CD4-positive, alpha-beta T cell treated with Interferon alpha-2 for 1 hour (primary cell): Measurements from ENCODE around the gene MUS81.
"Not testable (repeated sequence)": the region's sequence is repeated elsewhere in the genome, so short reads cannot be mapped to it uniquely, and the experiment has no call there.

Experiments used
- DNase-seq, 2 donors: peaks; one replicate each; pipeline ENCODE4 v3.0.0-alpha.2; 2020 to 2022

The MUS81 gene

GRCh38 chr11:65847746-65848145 lies 12.5 kb upstream of the MUS81 start:
- DNase-seq, result no peak

GRCh38 chr11:65848693-65849092 lies 11.5 kb upstream of the MUS81 start:
- DNase-seq, result not testable (repeated sequence)

DNA sequence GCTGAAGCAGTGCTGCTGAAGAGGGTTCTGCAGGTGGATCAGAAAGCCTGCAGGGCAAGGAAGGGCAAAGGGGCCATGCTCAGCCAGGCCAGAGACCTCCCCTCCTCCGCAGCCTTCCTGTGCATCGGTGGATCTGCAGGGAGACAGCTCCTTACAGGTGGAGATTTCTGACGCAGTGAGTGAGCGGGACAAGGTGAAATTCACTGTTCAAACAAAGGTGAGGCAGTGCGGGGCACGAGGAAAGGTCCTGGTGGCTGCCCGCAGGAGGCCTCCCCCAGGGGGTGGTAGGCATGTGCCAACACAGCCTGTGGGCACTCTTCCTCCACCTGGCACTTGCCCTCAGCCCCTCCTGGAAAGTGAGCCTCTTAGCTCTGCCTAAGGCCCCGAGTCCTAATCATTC lies 10.9 kb upstream of the MUS81 start:
- no peak for DNase-seq

GRCh38 chr11:65849771-65850216 lies 10.4 kb upstream of the MUS81 start:
- no peak for DNase-seq

GRCh38 chr11:65850217-65851082 lies 9.8 kb upstream of the MUS81 start:
- DNase-seq, result no peak

GRCh38 chr11:65851083-65851579 lies 9.1 kb upstream of the MUS81 start:
- DNase-seq, result peak in 1 of 2 donors; percentile 38

DNA sequence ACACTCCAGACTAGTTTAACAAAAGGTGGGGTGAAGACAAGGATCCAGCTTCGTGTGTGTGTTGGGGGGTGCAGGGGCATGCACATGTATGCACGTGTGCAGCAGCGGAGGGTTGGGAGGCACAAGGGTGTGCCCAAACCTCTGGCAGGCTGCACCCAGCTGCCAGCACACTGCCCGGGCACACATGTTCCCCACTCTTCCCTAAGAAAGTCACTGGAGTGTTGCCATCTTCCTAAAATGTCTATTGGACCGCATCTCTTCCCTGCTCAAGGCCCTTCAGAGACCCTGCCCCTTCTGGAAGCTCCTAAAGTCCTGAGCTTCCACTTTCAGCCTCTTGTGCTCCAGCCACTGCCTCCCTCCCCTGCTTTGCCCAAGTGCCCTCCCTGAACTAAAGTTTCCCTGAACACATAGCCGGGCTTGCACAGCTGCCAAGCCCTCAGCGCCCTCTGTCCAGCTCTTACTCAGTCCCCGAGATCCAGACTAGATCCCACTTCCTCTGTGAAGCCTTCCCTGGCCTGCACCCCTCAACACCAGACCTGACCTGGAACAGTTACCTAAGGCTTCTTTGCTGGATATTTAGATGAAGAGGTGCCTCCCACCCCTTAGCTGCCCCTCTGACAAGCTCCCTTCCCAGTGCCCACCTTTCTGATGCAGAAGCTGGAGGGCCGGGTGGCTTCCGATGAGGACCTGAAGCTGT lies 8.3 kb upstream of the MUS81 start:
- DNase-seq, result no peak

GRCh38 chr11:65852508-65853245 lies 7.6 kb upstream of the MUS81 start:
- DNase-seq, result no peak

GRCh38 chr11:65853246-65853979 lies 6.8 kb upstream of the MUS81 start:
- no peak for DNase-seq

DNA sequence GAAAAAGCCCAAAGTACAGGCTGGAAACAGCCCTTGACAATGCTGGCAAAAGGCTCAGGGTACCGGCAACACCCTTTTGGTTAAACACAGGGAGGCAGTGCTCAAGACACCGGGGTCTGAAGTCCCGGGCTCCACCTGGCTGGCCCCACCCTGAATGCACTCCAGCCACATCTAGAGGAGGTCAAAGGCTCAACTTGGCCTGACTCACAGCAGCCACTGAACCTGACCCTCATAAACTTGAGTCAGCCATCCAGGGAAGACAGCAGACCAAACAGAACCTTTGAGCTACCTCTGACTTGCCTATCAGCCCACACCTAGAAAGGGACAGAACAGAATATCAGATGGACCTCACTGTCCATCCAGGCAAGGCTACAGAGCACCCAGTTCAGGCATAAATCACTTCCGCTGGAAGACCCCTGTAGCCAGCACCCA lies 6.1 kb upstream of the MUS81 start:
- no peak for DNase-seq

GRCh38 chr11:65854852-65855837 lies 5.1 kb upstream of the MUS81 start:
- DNase-seq, result no peak

DNA sequence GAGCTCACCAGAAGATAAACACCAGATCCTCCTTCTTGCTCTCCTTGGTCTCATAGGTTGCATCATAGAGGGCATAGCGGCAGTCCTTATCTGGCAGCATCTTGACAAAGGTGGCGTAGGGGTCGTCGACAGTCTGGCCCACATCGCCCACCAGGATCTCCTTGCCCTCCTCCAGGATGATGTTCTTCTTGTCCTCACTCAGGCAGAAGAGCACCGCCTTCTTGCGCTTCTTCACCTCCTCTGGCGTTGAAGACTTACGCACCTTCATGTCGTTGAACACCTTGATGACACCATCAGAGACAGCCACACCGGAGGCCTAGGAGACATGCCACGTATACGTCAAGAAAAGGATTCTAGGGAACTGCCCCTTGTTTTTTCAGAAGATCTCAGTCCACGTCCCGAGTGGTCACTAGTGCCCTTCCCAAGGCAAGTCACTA lies 4.3 kb upstream of the MUS81 start:
- DNase-seq, result no peak

- DNase-seq, result peak; percentile 80 to 87
Measured at GRCh38 chr11:65856689-65857499, 3.3 kb upstream of the MUS81 start.

DNA sequence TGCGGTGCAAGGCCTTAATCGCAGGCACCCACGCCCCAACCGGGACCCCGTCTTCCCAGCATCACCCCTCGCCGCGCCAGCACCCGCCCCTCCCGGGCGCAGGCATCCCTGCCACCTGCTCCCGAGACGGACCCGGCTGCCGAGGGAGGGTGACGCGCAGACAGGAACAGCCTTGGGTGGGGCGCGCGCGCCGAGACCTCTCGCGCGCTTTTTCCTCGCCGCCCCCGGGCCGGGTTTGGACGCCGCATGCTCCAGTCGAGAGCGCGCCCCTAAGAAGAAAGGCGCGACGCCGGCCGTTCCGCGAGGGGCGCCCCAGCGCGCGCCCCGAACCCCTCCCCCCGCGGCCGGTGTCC lies 2.8 kb upstream of the MUS81 start:
- peak; percentile 37 to 67 for DNase-seq

DNA sequence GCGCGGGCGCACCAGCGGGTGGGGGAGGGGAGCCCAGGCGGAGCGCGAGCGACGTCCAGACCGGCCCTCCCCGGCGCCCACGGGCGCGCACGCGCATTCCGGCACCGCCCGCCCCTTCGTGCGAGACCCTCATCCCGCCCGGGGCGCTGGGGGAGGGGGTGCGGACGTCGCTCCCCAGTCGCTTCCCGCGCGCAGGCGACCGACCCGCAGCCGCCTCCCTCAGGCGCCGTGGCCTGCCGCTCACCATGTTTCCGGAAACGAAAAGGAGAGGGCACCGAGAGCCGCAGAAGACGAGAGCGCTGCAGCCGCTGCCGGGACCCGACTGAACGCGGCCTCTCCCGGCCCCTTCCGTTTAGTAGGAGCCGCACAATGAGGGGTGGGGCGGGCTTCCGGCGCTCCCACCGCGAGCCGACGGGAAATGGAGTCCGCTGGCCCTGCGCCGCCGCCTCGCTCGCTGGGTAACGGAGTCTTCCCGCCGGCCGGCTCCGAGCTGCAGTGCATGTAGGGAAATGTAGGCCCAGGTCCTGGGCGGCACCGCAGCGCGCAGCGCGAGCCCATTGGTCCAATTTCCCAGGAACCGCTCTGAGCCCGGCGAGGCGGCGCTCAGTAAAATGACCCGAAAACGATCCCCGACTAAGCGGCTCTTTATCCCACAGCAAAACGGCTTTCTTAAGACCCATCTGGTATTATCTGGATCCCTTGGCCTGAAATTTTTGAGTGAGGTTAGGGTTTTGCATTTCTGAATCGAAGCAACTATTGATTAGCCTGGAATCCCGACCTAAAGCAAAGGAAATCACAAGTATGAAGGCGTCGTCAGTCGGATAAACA lies 2.2 kb upstream of the MUS81 start, which contains the start of gene CFL1:
TSS of gene CFL1 (minus strand) at position 328 of the 828 bp plus-strand sequence. CDS start at position 247, 81 bp downstream.
- DNase-seq, result peak; percentile 97 to 98

GRCh38 chr11:65858681-65859087 lies 1.5 kb upstream of the MUS81 start:
- peak in 1 of 2 donors; percentile 38 for DNase-seq

DNA sequence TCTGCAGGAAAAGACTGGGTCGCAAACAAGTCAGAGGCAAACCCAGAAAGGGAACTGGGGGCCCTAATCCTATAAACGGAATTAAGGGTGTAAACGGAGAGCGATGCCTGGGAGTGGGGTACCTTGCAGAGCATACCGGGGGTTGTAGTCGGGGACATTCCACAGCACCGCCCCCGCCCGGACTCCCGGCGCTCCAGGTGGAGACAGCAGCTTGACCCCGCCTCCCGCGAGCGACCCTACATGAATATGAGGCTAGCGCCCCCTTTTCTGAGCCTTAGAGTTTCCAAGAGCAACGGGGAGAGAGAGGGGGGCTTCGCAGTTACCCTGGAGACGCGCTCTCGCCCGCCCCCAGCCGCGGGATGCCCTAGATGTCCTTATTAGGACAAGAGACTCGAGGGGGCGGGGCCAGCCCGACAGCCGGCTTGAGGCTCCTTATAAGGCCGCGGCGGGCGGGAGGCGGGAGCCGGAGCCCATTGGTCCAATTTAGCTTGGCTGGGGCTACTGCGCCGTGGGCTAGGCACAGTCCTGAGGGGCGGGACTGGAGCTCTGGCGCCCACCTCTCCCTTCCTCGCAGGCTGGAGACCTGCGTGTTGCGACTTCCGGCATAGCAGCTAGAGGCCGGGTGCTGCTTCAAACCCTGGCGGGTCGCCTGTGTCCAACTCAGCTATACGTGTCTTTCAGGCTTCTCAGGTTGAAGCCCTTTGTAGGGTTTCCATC lies 980 bp upstream of the MUS81 start:
- DNase-seq, result peak; percentile 97 to 98

DNA sequence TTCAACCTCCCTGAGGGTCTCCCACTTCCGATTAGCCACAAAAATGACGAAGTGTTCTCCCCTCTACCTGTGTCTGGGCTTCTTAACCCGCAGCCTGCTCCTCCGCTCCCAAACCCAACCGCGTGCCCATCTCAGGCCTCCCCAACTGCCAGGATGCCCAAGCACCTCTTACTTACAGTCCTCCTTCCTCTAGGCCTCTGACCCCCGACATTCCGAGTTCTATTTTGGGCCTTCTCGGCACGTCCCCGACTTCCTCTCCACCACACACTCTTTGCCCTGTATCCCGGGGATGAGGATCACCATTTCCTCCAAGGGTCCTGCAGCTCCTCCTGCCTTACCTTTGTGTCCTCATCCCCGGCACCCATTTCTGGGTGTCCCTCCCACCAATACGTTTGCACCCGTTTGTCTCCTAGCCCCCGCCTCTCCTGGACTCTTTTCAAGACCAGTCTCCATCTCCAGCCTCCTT lies 388 bp upstream of the MUS81 start:
- no peak for DNase-seq
